Neural progenitor cell (in vitro differentiated cells): ENCODE measurements around the gene ADAMTS19. TPM values are rescaled to one million over a fixed set of nuclear protein-coding genes. Genes with fewer than 3 reads are reported as not detected.
A peak's percentile ranks its signal among the peaks of the same experiment; 100 is the strongest.
"Not testable (repeated sequence)": the region's sequence is repeated elsewhere in the genome, so short reads cannot be mapped to it uniquely, and the experiment has no call there.

Source experiments
- DNase-seq: peaks from one replicate; pipeline ENCODE4 v3.0.0-alpha.2; 2016; ENCODE audit warnings: low spot score
- H2AFZ ChIP-seq: fragments of 200-600 bp; sonication (generic); replicated peaks from 2 replicates; pipeline ENCODE4 v1.6.1; 2016; ENCODE audit warnings: antibody characterized with exemption
- H3F3A ChIP-seq: fragments of 200-600 bp; sonication (generic); 2 replicates; pipeline ENCODE4 v1.6.1; 2016; ENCODE audit warnings: antibody characterized with exemption, low read depth
- H3K27ac ChIP-seq: fragments of 200-600 bp; sonication (generic); 2 replicates; pipeline ENCODE4 v1.5.1; 2016; ENCODE audit warnings: mild to moderate bottlenecking
- H3K27me3 ChIP-seq: fragments of 200-600 bp; sonication (generic); 2 replicates; pipeline ENCODE4 v1.6.1; 2016; ENCODE audit warnings: mild to moderate bottlenecking, moderate library complexity
- H3K36me3 ChIP-seq: fragments of 200-600 bp; sonication (generic); 2 replicates; pipeline ENCODE4 v1.5.1; 2016
- H3K4me1 ChIP-seq: fragments of 200-600 bp; sonication (generic); 2 replicates; pipeline ENCODE4 v1.6.1; 2016; ENCODE audit warnings: mixed run types
- H3K4me2 ChIP-seq: fragments of 200-600 bp; sonication (generic); 2 replicates; pipeline ENCODE4 v1.6.1; 2016
- H3K4me3 ChIP-seq: fragments of 200-600 bp; sonication (generic); 2 replicates; pipeline ENCODE4 v1.5.1; 2016
- H3K79me2 ChIP-seq: fragments of 200-600 bp; sonication (generic); 2 replicates; pipeline ENCODE4 v1.6.1; 2016; ENCODE audit warnings: low read depth
- H3K9ac ChIP-seq: fragments of 200-600 bp; sonication (generic); 2 replicates; pipeline ENCODE4 v1.6.1; 2016
- H3K9me3 ChIP-seq: fragments of 200-600 bp; sonication (generic); 2 replicates; pipeline ENCODE4 v1.5.1; 2016; ENCODE audit warnings: low read depth
- H4K20me1 ChIP-seq: fragments of 200-600 bp; sonication (generic); 2 replicates; pipeline ENCODE4 v1.6.1; 2016; ENCODE audit warnings: low read depth
- H3K27ac Mint-ChIP-seq: 3 replicates; pipeline ENCODE4 v1.8.0; 2021; ENCODE audit warnings: mixed read lengths
- H3K27me3 Mint-ChIP-seq: 2 replicates; pipeline ENCODE4 v1.8.0; 2022; ENCODE audit warnings: low read depth, mild to moderate bottlenecking, inconsistent platforms, moderate library complexity, mixed read lengths; ENCODE audit not compliant: insufficient read depth
- H3K36me3 Mint-ChIP-seq: 3 replicates; pipeline ENCODE4 v1.8.0; 2021; ENCODE audit warnings: mixed read lengths
- H3K4me1 Mint-ChIP-seq: 3 replicates; pipeline ENCODE4 v1.8.0; 2021; ENCODE audit warnings: mixed read lengths
- H3K4me3 Mint-ChIP-seq: 3 replicates; pipeline ENCODE4 v1.8.0; 2021; ENCODE audit warnings: mild to moderate bottlenecking, moderate library complexity, mixed read lengths
- H3K9me3 Mint-ChIP-seq: 3 replicates; pipeline ENCODE4 v1.8.0; 2020; ENCODE audit warnings: mixed read lengths
- CTCF ChIP-seq: fragments of 200-600 bp; sonication (generic); IDR thresholded peaks from 2 replicates; pipeline ENCODE4 v1.5.1; 2017; ENCODE audit warnings: antibody characterized with exemption, mild to moderate bottlenecking
- EZH2 ChIP-seq: fragments of 200-600 bp; sonication (generic); IDR thresholded peaks from 2 replicates; pipeline ENCODE4 v1.6.1; 2017; ENCODE audit warnings: antibody characterized with exemption, mild to moderate bottlenecking, moderate library complexity
- EZH2phosphoT487 ChIP-seq: fragments of 200-600 bp; sonication (generic); IDR thresholded peaks from 2 replicates; pipeline ENCODE4 v1.6.1; 2017; ENCODE audit warnings: antibody characterized with exemption
- total RNA-seq: library from RNA; depleted of rRNA; stranded (reverse); fragments of >200 nt; gene quantifications from 2 replicates; pipeline ENCODE4 v1.2.3, GENCODE V29; 2015; ENCODE audit warnings: low replicate concordance

ADAMTS19 gene
- total RNA-seq, 1 donor from 2014 or later: 23.3 TPM

- no peaks in the 10 kb centered on the region for H3K36me3 ChIP-seq
- Mint-ChIP-seq H3K27me3 (peaks cover 3% of the 10 kb centered on the region), H3K4me1 (no peaks in the 10 kb centered on the region)
Measured at GRCh38 chr5:129629575-129629974, 169.5 kb downstream of the ADAMTS19 start.

GRCh38 chr5:129630101-129630500, 170.0 kb downstream of the ADAMTS19 start:
- H3K9me3 Mint-ChIP-seq: peaks cover 4% of the 10 kb centered on the region
- no peak for TF ChIP-seq EZH2
- no peak for TF ChIP-seq CTCF
- no peak for TF ChIP-seq EZH2phosphoT487
- H3K79me2 ChIP-seq: no peaks in the 10 kb centered on the region

More at GRCh38 chr5:129629575-129629974, 169.5 kb downstream of the ADAMTS19 start:
- H4K20me1 ChIP-seq: no peaks in the 10 kb centered on the region
- no peak overlapping the region for H3K9ac ChIP-seq
- H3K36me3 Mint-ChIP-seq: peaks cover 5% of the 10 kb centered on the region
- H3K4me3 Mint-ChIP-seq: no peak overlapping the region
- H3K4me3 ChIP-seq: no peak overlapping the region
- H3K9me3 Mint-ChIP-seq: peaks cover 5% of the 10 kb centered on the region
- TF ChIP-seq EZH2: no peak
- TF ChIP-seq CTCF: no peak
- TF ChIP-seq EZH2phosphoT487: no peak
- no peaks in the 10 kb centered on the region for H3K9me3 ChIP-seq
- no peaks in the 10 kb centered on the region for H3K79me2 ChIP-seq
- H3K27ac Mint-ChIP-seq: no peak overlapping the region
- no peak overlapping the region for H2AFZ ChIP-seq
- no peaks in the 10 kb centered on the region for H3K4me1 ChIP-seq
- no peaks in the 10 kb centered on the region for H3K27me3 ChIP-seq
- DNase-seq: no peak
- H3K27ac ChIP-seq: no peak overlapping the region
- no peaks in the 10 kb centered on the region for H3F3A ChIP-seq
- no peak overlapping the region for H3K4me2 ChIP-seq

GRCh38 chr5:129631961-129632360, 171.9 kb downstream of the ADAMTS19 start:
- Histone ChIP-seq H3K36me3 (no peaks in the 10 kb centered on the region), H4K20me1 (no peaks in the 10 kb centered on the region), H3K4me3 (no peak overlapping the region), H3K79me2 (no peaks in the 10 kb centered on the region), H3F3A (no peaks in the 10 kb centered on the region), H3K4me1 (no peaks in the 10 kb centered on the region), H2AFZ (no peak overlapping the region), H3K27me3 (no peaks in the 10 kb centered on the region), H3K4me2 (no peak overlapping the region), H3K9me3 (no peaks in the 10 kb centered on the region), H3K27ac (no peak overlapping the region), H3K9ac (no peak overlapping the region)
- Mint-ChIP-seq H3K27ac (no peak overlapping the region), H3K4me3 (no peak overlapping the region), H3K36me3 (peaks cover 4% of the 10 kb centered on the region), H3K27me3 (no peaks in the 10 kb centered on the region), H3K9me3 (peaks cover 4% of the 10 kb centered on the region), H3K4me1 (no peaks in the 10 kb centered on the region)
- TF ChIP-seq EZH2phosphoT487 (no peak), EZH2 (no peak), CTCF (no peak)
- DNase-seq: no peak

More at GRCh38 chr5:129630101-129630500, 170.0 kb downstream of the ADAMTS19 start:
- H3K4me3 ChIP-seq: no peak overlapping the region
- H3K4me1 ChIP-seq: no peaks in the 10 kb centered on the region
- Mint-ChIP-seq H3K27me3 (no peaks in the 10 kb centered on the region), H3K36me3 (peaks cover 3% of the 10 kb centered on the region), H3K4me3 (no peak overlapping the region), H3K4me1 (no peaks in the 10 kb centered on the region), H3K27ac (no peak overlapping the region)
- no peaks in the 10 kb centered on the region for H3K36me3 ChIP-seq
- no peak for DNase-seq
- H2AFZ ChIP-seq: no peak overlapping the region
- no peaks in the 10 kb centered on the region for H4K20me1 ChIP-seq
- H3F3A ChIP-seq: no peaks in the 10 kb centered on the region
- no peaks in the 10 kb centered on the region for H3K9me3 ChIP-seq
- H3K27me3 ChIP-seq: no peaks in the 10 kb centered on the region
- H3K27ac ChIP-seq: no peak overlapping the region
- no peak overlapping the region for H3K4me2 ChIP-seq
- H3K9ac ChIP-seq: no peak overlapping the region

- peak overlapping the region; percentile 15 for H3K27ac Mint-ChIP-seq
- H3K4me1 ChIP-seq, H3K9ac ChIP-seq, H3K27me3 ChIP-seq, H3K79me2 ChIP-seq, H3K36me3 ChIP-seq, DNase-seq, H3K27me3 Mint-ChIP-seq, H3K4me3 Mint-ChIP-seq, H3F3A ChIP-seq, H3K4me1 Mint-ChIP-seq, H3K4me2 ChIP-seq, H2AFZ ChIP-seq, H3K27ac ChIP-seq, H3K9me3 ChIP-seq, H3K36me3 Mint-ChIP-seq, H3K9me3 Mint-ChIP-seq, H4K20me1 ChIP-seq, H3K4me3 ChIP-seq: not testable (repeated sequence)
Measured at GRCh38 chr5:129637501-129637900, 177.4 kb downstream of the ADAMTS19 start.
